Coronary artery (tissue), 2 donors: ENCODE data around the gene TMEM176A.
"Not testable (repeated sequence)": the region's sequence is repeated elsewhere in the genome, so short reads cannot be mapped to it uniquely, and the experiment has no call there.

ENCODE experiments used
- DNase-seq: peaks from one replicate; pipeline ENCODE4 v3.0.0-alpha.2; 2017; ENCODE audit warnings: low spot score
- H3K27ac ChIP-seq, 2 donors: fragments of 200-600 bp; sonication (generic); one replicate each; pipeline ENCODE4 v1.5.1; 2016 to 2019
- H3K4me3 ChIP-seq: fragments of 200-600 bp; sonication (generic); 2 replicates; pipeline ENCODE4 v1.5.1; 2016; ENCODE audit warnings: mild to moderate bottlenecking, moderate library complexity
- TF ChIP-seq, protein P1 (sequence below): fragments of 200-600 bp; sonication (generic); IDR thresholded peaks from one replicate; pipeline ENCODE4 v1.5.1; 2019; ENCODE audit warnings: antibody characterized with exemption

TMEM176A gene

DNA sequence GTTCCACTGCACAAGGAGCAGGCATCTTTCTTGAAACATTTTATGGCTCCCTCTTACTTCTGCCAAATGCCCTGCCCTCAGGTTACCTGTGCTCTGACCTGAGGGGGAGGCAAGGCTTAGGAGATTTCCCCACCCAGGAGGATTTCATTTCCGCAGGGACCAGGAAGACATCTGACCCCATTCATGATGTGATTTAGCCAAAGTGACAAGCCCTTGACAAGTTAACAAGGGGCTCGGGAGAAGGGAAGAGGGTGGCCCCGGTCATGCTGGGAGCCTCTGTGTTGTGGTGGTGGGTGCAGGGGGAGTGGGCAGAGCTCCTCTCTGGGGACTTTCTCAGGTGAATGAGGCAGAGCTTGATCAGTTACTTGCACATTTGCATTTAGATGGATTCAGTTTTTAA lies 44.4 kb upstream of the TMEM176A start:
- TF ChIP-seq, protein P1, sequence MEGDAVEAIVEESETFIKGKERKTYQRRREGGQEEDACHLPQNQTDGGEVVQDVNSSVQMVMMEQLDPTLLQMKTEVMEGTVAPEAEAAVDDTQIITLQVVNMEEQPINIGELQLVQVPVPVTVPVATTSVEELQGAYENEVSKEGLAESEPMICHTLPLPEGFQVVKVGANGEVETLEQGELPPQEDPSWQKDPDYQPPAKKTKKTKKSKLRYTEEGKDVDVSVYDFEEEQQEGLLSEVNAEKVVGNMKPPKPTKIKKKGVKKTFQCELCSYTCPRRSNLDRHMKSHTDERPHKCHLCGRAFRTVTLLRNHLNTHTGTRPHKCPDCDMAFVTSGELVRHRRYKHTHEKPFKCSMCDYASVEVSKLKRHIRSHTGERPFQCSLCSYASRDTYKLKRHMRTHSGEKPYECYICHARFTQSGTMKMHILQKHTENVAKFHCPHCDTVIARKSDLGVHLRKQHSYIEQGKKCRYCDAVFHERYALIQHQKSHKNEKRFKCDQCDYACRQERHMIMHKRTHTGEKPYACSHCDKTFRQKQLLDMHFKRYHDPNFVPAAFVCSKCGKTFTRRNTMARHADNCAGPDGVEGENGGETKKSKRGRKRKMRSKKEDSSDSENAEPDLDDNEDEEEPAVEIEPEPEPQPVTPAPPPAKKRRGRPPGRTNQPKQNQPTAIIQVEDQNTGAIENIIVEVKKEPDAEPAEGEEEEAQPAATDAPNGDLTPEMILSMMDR, result no peak

DNA sequence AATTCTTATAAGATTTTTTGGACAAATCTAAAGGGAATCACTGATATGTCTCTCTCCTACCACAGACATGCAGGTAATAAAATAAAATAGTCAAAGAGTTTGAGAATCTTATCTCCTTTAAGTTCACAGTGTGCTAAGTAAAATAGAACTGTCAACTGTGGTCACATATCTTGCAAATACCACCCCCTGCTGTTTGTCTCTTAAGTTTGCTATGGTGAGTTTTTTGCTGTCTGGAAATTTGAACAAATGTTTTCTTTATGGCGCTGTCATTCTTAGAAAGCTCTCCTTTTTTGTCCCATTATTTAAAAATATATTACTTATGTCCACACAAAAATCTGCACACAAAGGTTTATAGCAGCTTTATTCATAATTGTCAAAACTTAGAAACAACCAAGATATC lies 43.7 kb upstream of the TMEM176A start:
- no peak for DNase-seq
- no peak overlapping the region for H3K4me3 ChIP-seq
- TF ChIP-seq, protein P1, result no peak
- no peak overlapping the region for H3K27ac ChIP-seq

More for the DNA sequence above, 44.4 kb upstream of the TMEM176A start:
- no peak overlapping the region for H3K4me3 ChIP-seq
- DNase-seq, result no peak
- H3K27ac ChIP-seq, result peak overlapping the region in 1 of 2 donors; percentile 42

DNA sequence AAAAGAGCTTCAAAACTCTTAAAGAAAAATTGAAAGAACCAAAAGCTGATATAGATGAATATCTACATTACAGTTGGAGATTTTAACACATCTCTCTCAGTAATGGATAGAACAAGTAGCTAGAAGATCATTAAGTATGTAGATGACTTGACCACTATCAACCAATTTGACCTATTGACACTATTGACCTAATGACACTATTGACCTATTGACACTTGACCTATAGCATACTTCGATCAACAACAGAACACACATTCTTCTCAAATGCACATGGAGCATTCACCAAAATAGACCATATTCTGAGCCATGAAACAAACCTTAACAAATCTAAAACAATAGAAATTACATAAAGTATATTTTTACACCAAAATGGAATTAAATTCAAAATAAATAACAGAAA lies 41.1 kb upstream of the TMEM176A start:
- H3K27ac ChIP-seq, result no peak overlapping the region
- TF ChIP-seq, protein P1, result no peak
- no peak for DNase-seq
- H3K4me3 ChIP-seq, result no peak overlapping the region

DNA sequence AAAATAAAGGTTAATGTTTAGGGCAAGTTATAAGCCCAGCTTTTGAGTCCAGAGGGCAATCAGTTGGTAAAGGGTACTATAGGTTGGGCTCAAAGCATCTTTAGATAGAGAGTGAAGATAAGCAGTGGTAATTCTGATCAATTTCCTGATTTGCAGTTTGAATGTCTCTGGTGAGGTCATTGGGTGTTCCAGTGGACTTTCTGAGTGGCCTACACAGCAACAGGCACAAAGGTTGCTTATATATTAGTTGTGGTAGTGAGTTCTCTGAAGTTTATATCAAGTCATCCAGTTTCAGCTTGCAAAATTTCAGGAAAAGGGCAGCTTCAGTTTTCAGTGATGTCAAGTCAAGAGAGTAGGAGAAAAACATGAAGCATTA lies 34.2 kb upstream of the TMEM176A start:
- TF ChIP-seq, protein P1, result no peak
- Histone ChIP-seq H3K4me3 (no peak overlapping the region), H3K27ac (no peak overlapping the region)
- no peak for DNase-seq

DNA sequence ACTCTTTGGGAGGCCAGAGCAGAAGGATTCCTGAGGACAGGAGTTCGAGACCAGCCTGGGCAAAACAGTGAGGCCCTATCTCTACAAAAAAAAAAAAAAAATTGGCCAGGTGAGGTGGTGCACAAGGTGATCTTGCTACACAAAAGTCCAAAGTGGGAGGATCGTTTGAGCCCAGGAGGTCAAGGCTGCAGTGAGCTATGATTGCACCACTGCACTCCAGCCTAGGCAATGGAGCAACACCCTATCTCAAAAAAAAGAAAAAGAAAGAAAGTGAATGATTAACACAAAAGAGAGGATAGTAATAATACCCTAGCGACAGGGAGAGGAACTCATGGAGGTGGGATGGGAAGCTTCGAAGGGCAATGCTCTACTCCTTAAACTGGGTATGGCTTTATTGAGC lies 30.8 kb upstream of the TMEM176A start:
- Histone ChIP-seq H3K27ac (no peak overlapping the region), H3K4me3 (no peak overlapping the region)
- TF ChIP-seq, protein P1, result no peak
- no peak for DNase-seq

DNA sequence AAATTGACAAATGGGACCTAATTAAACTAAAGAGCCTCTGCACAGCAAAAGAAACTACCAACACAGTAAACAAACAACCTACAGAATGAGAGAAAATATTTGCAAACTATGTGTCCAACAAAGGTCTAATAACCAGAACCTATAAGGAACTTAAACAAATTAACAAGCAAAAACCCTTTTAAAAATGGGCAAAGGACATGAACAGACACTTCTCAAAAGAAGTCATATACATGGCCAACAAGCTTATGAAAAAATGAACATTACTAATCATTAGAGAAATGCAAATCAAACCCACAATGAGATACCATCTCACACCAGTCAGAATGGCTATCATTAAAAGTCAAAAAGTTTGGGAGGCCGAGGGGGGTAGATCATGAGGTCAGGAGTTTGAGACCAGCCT lies 26.4 kb upstream of the TMEM176A start:
- not testable (repeated sequence) for H3K4me3 ChIP-seq, DNase-seq, H3K27ac ChIP-seq

DNA sequence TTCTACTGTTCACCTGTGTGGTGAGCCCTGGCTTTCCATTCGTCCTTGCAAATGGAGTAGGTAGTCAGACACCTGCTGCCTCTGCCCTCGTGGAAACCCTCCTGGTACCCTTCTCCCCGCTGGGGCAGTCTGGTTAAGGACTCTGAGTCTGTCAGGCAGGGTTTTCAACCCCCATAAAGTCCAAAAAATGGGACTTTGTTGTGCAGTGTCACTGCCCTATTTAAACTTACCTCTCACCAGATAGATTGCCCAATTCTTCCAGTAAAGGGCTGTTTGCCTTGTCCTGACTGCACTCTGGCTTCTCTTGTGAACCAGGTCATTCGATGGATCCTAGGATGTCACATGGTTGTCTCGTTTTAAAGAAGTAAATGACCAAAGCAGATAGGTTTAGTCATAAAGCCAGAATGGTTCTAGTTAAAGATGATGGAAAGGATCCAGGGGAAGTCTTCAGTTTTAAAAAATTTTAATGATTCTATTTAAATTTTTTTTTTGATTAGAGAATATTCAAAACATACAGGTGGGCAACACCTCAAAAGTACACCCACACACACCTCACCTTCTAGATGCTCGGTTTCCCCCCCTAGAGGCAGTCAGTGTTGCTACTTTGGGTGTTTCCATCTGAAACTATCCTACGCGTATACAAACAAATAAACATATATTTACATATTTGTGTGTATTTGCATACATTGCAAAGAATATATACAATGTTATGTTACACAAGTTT lies 22.4 kb upstream of the TMEM176A start:
- TF ChIP-seq, protein P1, result no peak
- DNase-seq, result no peak
- no peak overlapping the region for H3K27ac ChIP-seq
- no peak overlapping the region for H3K4me3 ChIP-seq
